WTC11 (cell line): ENCODE results near the gene ITPR3. TPM values are rescaled to one million over a fixed set of nuclear protein-coding genes. Genes with fewer than 3 reads are reported as not detected.

Experiments used
- ATAC-seq: fragments of 200-7000 bp; cut with Tn5 transposase; 2 replicates; pipeline ENCODE4 v1.10.0; 2021; ENCODE audit warnings: mild to moderate bottlenecking, moderate library complexity
- CTCF ChIA-PET: fragments of 300-600 bp; sonication (Branson Sonifier 250); formaldehyde crosslinking; loops from one replicate; lab custom pipeline; 2021; ENCODE audit warnings: antibody characterized with exemption; lab: Charles Lee
- POLR2A ChIA-PET: fragments of 350-600 bp; sonication (Branson Sonifier 250); formaldehyde crosslinking; loops from one replicate; lab custom pipeline; 2021; ENCODE audit warnings: antibody characterized with exemption; lab: Charles Lee
- DNase-seq: peaks from one replicate; pipeline ENCODE4 v3.0.0; 2021; ENCODE audit warnings: low spot score
- H3K27ac Mint-ChIP-seq: 2 replicates; pipeline ENCODE4 v1.8.0; 2021; ENCODE audit warnings: mixed read lengths
- H3K27me3 Mint-ChIP-seq: 2 replicates; pipeline ENCODE4 v1.8.0; 2021; ENCODE audit warnings: low read depth, mild to moderate bottlenecking, moderate library complexity, mixed read lengths
- H3K36me3 Mint-ChIP-seq: 2 replicates; pipeline ENCODE4 v1.8.0; 2021; ENCODE audit warnings: mixed read lengths
- H3K4me1 Mint-ChIP-seq: 2 replicates; pipeline ENCODE4 v1.8.0; 2022; ENCODE audit warnings: mixed read lengths
- H3K4me3 Mint-ChIP-seq: 2 replicates; pipeline ENCODE4 v1.8.0; 2021; ENCODE audit warnings: mild to moderate bottlenecking, moderate library complexity, mixed read lengths
- H3K9me3 Mint-ChIP-seq: 2 replicates; pipeline ENCODE4 v1.8.0; 2021; ENCODE audit warnings: mixed read lengths
- JUN ChIP-seq: sonication (generic); formaldehyde crosslinking; IDR thresholded peaks from 2 replicates; pipeline ENCODE4 v1.8.0; 2023; ENCODE audit warnings: mild to moderate bottlenecking, missing genetic modification reagents
- KAT7 ChIP-seq: sonication (generic); formaldehyde crosslinking; IDR thresholded peaks from 2 replicates; pipeline ENCODE4 v1.8.1; 2023; ENCODE audit warnings: missing genetic modification reagents, mild to moderate bottlenecking, borderline replicate concordance
- MXD4 ChIP-seq: fragments of 250-450 bp; sonication (Bioruptor Pico); IDR thresholded peaks from 2 replicates; pipeline ENCODE4 v1.8.0; 2021; ENCODE audit warnings: mild to moderate bottlenecking, moderate library complexity, borderline replicate concordance
- NR1H2 ChIP-seq: sonication (generic); formaldehyde crosslinking; IDR thresholded peaks from 2 replicates; pipeline ENCODE4 v1.9.0; 2021; ENCODE audit warnings: mild to moderate bottlenecking, moderate library complexity, missing genetic modification reagents
- NR2C2 ChIP-seq: sonication (generic); formaldehyde crosslinking; IDR thresholded peaks from 2 replicates; pipeline ENCODE4 v1.8.0; 2022; ENCODE audit warnings: mild to moderate bottlenecking, missing genetic modification reagents
- PRRX2 ChIP-seq: fragments of 250-450 bp; sonication (Bioruptor Pico); IDR thresholded peaks from 2 replicates; pipeline ENCODE4 v1.8.0; 2021; ENCODE audit warnings: mild to moderate bottlenecking
- TP53 ChIP-seq: sonication (generic); formaldehyde crosslinking; IDR thresholded peaks from 2 replicates; pipeline ENCODE4 v1.8.1; 2023; ENCODE audit warnings: mild to moderate bottlenecking, missing genetic modification reagents
- ZNF423 ChIP-seq: fragments of 250-450 bp; sonication (Bioruptor Pico); IDR thresholded peaks from 2 replicates; pipeline ENCODE4 v2.1.2; 2022; ENCODE audit warnings: mild to moderate bottlenecking, moderate library complexity
- total RNA-seq: library from RNA; stranded (reverse); gene quantifications from 3 replicates; pipeline ENCODE4 v1.2.3, GENCODE V29; 2021
- TF ChIP-seq, protein P1 (sequence below): sonication (generic); formaldehyde crosslinking; IDR thresholded peaks from 2 replicates; pipeline ENCODE4 v1.8.0; 2023; ENCODE audit warnings: mild to moderate bottlenecking, missing genetic modification reagents
- TF ChIP-seq, protein P2 (sequence below): sonication (generic); formaldehyde crosslinking; IDR thresholded peaks from 2 replicates; pipeline ENCODE4 v1.8.1; 2022; ENCODE audit warnings: low read depth, missing genetic modification reagents, borderline replicate concordance
- TF ChIP-seq, protein P3 (sequence below): sonication (generic); formaldehyde crosslinking; IDR thresholded peaks from 2 replicates; pipeline ENCODE4 v1.8.1; 2023; ENCODE audit warnings: mild to moderate bottlenecking, missing genetic modification reagents
- TF ChIP-seq, protein P4 (sequence below): sonication (generic); formaldehyde crosslinking; IDR thresholded peaks from 2 replicates; pipeline ENCODE4 v1.8.0; 2022; ENCODE audit warnings: mild to moderate bottlenecking, missing genetic modification reagents
- TF ChIP-seq, protein P5 (sequence below): sonication (generic); formaldehyde crosslinking; IDR thresholded peaks from 2 replicates; pipeline ENCODE4 v1.8.1; 2023; ENCODE audit warnings: mild to moderate bottlenecking, missing genetic modification reagents, moderate library complexity
- TF ChIP-seq, protein P6 (sequence below): sonication (generic); formaldehyde crosslinking; IDR thresholded peaks from 2 replicates; pipeline ENCODE4 v1.8.0; 2022; ENCODE audit warnings: mild to moderate bottlenecking, missing genetic modification reagents
- TF ChIP-seq, protein P7 (sequence below): sonication (generic); formaldehyde crosslinking; conservative IDR thresholded peaks from 2 replicates; pipeline ENCODE4 v1.8.1; 2022; ENCODE audit warnings: mild to moderate bottlenecking, missing genetic modification reagents
- TF ChIP-seq, protein P8 (sequence below): fragments of 250-450 bp; sonication (Bioruptor Pico); IDR thresholded peaks from 2 replicates; pipeline ENCODE4 v1.9.0; 2021; ENCODE audit warnings: mild to moderate bottlenecking
- TF ChIP-seq, protein P9 (sequence below): fragments of 200-600 bp; IDR thresholded peaks from 2 replicates; pipeline ENCODE4 v1.8.0; 2022; ENCODE audit warnings: antibody characterized with exemption

Gene ITPR3
- total RNA-seq, 1 experiment from 2014 or later, result 47.3 TPM

DNA sequence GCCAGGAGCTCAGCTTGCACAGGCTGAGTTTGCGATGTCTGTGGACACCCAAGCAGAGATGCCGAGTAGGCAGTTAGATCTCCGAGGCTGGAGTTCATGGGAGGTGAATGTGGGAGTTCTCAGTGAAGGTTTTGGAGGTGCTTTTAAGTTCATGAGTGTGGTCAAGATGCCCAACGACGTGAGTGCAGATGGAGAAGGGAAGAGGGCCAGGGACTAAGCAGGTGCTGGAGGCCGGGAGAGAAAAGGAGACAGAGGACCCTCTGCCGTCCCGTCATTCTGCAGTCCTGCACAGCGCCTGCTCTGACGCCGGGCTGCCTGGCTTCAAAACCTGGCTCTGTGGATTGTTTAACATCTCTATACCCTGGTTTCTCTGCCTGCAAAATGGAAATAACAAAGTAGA lies 15.5 kb downstream of the ITPR3 start (continued):
- TF ChIP-seq, protein P1, sequence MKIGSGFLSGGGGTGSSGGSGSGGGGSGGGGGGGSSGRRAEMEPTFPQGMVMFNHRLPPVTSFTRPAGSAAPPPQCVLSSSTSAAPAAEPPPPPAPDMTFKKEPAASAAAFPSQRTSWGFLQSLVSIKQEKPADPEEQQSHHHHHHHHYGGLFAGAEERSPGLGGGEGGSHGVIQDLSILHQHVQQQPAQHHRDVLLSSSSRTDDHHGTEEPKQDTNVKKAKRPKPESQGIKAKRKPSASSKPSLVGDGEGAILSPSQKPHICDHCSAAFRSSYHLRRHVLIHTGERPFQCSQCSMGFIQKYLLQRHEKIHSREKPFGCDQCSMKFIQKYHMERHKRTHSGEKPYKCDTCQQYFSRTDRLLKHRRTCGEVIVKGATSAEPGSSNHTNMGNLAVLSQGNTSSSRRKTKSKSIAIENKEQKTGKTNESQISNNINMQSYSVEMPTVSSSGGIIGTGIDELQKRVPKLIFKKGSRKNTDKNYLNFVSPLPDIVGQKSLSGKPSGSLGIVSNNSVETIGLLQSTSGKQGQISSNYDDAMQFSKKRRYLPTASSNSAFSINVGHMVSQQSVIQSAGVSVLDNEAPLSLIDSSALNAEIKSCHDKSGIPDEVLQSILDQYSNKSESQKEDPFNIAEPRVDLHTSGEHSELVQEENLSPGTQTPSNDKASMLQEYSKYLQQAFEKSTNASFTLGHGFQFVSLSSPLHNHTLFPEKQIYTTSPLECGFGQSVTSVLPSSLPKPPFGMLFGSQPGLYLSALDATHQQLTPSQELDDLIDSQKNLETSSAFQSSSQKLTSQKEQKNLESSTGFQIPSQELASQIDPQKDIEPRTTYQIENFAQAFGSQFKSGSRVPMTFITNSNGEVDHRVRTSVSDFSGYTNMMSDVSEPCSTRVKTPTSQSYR, result no peak

DNA sequence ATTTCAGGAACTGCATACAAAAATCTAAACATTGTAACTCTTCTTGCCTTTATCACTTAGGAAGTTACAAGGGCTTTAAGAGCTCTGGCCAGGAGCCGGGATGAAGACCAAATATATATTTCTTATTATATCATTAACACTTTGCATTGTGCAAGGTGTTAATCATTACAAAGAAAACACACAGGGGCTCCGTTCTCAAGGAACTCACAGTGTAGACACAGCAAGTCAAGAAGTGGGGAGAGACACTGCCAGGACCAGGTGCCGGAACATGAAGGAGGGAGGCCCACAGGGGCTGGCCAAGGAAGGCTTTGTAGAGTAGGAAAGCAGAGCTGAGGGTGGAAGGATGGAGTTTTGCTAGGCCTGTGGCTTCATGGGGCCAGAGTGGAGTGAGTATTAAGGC lies 17.4 kb downstream of the ITPR3 start:
- Mint-ChIP-seq H3K36me3 (peaks cover 4% of the 10 kb centered on the region; the same call in 1 of the 2 replicates), H3K4me1 (peaks cover 40% of the 10 kb centered on the region), H3K4me3 (no peak overlapping the region), H3K27me3 (0 out of 2 replicates have a peak, but pooled peaks cover 2% of the 10 kb centered on the region), H3K27ac (no peak overlapping the region; the same call in 1 of the 2 replicates), H3K9me3 (no peaks in the 10 kb centered on the region)
- TF ChIP-seq, protein P2, sequence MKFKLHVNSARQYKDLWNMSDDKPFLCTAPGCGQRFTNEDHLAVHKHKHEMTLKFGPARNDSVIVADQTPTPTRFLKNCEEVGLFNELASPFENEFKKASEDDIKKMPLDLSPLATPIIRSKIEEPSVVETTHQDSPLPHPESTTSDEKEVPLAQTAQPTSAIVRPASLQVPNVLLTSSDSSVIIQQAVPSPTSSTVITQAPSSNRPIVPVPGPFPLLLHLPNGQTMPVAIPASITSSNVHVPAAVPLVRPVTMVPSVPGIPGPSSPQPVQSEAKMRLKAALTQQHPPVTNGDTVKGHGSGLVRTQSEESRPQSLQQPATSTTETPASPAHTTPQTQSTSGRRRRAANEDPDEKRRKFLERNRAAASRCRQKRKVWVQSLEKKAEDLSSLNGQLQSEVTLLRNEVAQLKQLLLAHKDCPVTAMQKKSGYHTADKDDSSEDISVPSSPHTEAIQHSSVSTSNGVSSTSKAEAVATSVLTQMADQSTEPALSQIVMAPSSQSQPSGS (CRISPR knock-in tag), result no peak
- no peak for TF ChIP-seq NR1H2 (CRISPR knock-in tag)
- TF ChIP-seq ZNF423 (CRISPR knock-in tag), result no peak
- no peak for TF ChIP-seq KAT7 (CRISPR knock-in tag)
- TF ChIP-seq, protein P3, sequence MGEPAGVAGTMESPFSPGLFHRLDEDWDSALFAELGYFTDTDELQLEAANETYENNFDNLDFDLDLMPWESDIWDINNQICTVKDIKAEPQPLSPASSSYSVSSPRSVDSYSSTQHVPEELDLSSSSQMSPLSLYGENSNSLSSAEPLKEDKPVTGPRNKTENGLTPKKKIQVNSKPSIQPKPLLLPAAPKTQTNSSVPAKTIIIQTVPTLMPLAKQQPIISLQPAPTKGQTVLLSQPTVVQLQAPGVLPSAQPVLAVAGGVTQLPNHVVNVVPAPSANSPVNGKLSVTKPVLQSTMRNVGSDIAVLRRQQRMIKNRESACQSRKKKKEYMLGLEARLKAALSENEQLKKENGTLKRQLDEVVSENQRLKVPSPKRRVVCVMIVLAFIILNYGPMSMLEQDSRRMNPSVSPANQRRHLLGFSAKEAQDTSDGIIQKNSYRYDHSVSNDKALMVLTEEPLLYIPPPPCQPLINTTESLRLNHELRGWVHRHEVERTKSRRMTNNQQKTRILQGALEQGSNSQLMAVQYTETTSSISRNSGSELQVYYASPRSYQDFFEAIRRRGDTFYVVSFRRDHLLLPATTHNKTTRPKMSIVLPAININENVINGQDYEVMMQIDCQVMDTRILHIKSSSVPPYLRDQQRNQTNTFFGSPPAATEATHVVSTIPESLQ (CRISPR knock-in tag), result no peak
- TF ChIP-seq MXD4, result no peak
- TF ChIP-seq NR2C2 (CRISPR knock-in tag), result no peak
- TF ChIP-seq, protein P4, sequence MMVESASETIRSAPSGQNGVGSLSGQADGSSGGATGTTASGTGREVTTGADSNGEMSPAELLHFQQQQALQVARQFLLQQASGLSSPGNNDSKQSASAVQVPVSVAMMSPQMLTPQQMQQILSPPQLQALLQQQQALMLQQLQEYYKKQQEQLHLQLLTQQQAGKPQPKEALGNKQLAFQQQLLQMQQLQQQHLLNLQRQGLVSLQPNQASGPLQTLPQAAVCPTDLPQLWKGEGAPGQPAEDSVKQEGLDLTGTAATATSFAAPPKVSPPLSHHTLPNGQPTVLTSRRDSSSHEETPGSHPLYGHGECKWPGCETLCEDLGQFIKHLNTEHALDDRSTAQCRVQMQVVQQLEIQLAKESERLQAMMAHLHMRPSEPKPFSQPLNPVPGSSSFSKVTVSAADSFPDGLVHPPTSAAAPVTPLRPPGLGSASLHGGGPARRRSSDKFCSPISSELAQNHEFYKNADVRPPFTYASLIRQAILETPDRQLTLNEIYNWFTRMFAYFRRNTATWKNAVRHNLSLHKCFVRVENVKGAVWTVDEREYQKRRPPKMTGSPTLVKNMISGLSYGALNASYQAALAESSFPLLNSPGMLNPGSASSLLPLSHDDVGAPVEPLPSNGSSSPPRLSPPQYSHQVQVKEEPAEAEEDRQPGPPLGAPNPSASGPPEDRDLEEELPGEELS, result no peak
- TF ChIP-seq, protein P5, sequence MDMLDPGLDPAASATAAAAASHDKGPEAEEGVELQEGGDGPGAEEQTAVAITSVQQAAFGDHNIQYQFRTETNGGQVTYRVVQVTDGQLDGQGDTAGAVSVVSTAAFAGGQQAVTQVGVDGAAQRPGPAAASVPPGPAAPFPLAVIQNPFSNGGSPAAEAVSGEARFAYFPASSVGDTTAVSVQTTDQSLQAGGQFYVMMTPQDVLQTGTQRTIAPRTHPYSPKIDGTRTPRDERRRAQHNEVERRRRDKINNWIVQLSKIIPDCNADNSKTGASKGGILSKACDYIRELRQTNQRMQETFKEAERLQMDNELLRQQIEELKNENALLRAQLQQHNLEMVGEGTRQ (CRISPR knock-in tag), result no peak
- ATAC-seq (no peak), DNase-seq (no peak)
- ChIA-PET CTCF (interaction anchor here (0.9 to 1.1 kb wide), 2 partner anchors 49 to 62 kb away, joined by 4 to 5 read pairs; no protein-coding TSS in a partner anchor), POLR2A (no interaction called here)

DNA sequence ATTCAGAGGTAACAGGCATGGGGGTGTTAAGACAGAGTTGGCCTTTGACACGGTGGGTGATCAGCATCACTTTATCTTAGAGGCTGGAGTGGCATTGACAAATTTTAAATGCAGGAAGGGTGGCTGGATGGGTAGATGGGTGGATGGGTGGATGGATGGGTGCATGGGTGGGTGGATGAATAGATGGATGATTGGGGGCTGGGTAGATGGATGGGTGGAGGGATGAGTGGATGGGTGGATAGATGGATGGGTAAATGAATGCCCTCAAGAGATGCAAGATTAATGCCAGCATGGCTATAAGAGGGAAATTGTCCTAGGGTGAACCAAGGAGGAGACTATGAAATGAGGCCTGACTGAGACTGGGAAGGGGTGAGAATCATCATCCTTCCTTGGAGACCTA lies 18.4 kb downstream of the ITPR3 start:
- CTCF ChIA-PET, result interaction anchor here (0.9 to 1.8 kb wide), 2 partner anchors 18 to 61 kb away, joined by 4 read pairs; partner anchors contain the start of gene ITPR3
- peaks cover 32% of the 10 kb centered on the region for H3K4me1 Mint-ChIP-seq
- H3K4me3 Mint-ChIP-seq, result no peak overlapping the region
- TF ChIP-seq, protein P2 (CRISPR knock-in tag), result no peak
- TF ChIP-seq, protein P6, sequence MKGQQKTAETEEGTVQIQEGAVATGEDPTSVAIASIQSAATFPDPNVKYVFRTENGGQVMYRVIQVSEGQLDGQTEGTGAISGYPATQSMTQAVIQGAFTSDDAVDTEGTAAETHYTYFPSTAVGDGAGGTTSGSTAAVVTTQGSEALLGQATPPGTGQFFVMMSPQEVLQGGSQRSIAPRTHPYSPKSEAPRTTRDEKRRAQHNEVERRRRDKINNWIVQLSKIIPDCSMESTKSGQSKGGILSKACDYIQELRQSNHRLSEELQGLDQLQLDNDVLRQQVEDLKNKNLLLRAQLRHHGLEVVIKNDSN (CRISPR knock-in tag), result no peak
- no peak for TF ChIP-seq JUN
- TF ChIP-seq PRRX2 (CRISPR knock-in tag), result no peak
- no peak for TF ChIP-seq TP53 (CRISPR knock-in tag)
- TF ChIP-seq, protein P7, sequence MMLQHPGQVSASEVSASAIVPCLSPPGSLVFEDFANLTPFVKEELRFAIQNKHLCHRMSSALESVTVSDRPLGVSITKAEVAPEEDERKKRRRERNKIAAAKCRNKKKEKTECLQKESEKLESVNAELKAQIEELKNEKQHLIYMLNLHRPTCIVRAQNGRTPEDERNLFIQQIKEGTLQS, result no peak
- TF ChIP-seq, protein P8, sequence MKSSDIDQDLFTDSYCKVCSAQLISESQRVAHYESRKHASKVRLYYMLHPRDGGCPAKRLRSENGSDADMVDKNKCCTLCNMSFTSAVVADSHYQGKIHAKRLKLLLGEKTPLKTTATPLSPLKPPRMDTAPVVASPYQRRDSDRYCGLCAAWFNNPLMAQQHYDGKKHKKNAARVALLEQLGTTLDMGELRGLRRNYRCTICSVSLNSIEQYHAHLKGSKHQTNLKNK, result no peak
- TF ChIP-seq, protein P9, sequence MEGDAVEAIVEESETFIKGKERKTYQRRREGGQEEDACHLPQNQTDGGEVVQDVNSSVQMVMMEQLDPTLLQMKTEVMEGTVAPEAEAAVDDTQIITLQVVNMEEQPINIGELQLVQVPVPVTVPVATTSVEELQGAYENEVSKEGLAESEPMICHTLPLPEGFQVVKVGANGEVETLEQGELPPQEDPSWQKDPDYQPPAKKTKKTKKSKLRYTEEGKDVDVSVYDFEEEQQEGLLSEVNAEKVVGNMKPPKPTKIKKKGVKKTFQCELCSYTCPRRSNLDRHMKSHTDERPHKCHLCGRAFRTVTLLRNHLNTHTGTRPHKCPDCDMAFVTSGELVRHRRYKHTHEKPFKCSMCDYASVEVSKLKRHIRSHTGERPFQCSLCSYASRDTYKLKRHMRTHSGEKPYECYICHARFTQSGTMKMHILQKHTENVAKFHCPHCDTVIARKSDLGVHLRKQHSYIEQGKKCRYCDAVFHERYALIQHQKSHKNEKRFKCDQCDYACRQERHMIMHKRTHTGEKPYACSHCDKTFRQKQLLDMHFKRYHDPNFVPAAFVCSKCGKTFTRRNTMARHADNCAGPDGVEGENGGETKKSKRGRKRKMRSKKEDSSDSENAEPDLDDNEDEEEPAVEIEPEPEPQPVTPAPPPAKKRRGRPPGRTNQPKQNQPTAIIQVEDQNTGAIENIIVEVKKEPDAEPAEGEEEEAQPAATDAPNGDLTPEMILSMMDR, result no peak

More for the DNA sequence above, 18.4 kb downstream of the ITPR3 start:
- H3K9me3 Mint-ChIP-seq, result no peaks in the 10 kb centered on the region
- H3K36me3 Mint-ChIP-seq, result peaks cover 6% of the 10 kb centered on the region; the same call in 1 of the 2 replicates
- POLR2A ChIA-PET, result no interaction called here
- no peak overlapping the region for H3K27ac Mint-ChIP-seq
- ATAC-seq (no peak), DNase-seq (no peak)
- H3K27me3 Mint-ChIP-seq, result no peaks in the 10 kb centered on the region
